Activated CD8-positive, alpha-beta memory T cell treated with anti-CD3 and anti-CD28 coated beads, Interleukin-2, amount 50 U/mL, for 24 hours (primary cell): ENCODE data around the gene MARK3.
"Not testable (repeated sequence)": the region's sequence is repeated elsewhere in the genome, so short reads cannot be mapped to it uniquely, and the experiment has no call there.

Experiments
- DNase-seq: peaks from one replicate; pipeline ENCODE4 v3.0.0-alpha.2; 2020; ENCODE audit errors: extremely low read depth

MARK3 gene

DNA sequence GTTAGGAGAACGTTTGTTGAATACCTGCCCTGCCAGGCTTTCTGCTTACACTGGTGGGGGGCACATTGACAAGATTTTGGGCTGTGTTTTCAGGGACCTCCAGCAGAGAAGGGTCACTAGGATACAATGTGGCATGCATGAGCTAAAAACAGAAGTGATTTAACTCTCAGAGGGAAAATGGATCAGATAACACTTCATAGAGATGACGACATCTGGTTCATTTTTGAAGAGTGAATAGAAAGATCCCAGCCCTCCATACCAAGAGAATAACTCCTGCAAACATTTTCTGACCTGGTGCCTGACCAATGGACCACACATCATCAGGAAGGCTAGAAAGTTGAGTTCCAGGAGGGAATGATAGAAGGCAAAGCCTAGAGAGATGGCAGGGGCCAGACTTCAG is 103.7 kb downstream of the MARK3 start:
- no peak for DNase-seq

DNA sequence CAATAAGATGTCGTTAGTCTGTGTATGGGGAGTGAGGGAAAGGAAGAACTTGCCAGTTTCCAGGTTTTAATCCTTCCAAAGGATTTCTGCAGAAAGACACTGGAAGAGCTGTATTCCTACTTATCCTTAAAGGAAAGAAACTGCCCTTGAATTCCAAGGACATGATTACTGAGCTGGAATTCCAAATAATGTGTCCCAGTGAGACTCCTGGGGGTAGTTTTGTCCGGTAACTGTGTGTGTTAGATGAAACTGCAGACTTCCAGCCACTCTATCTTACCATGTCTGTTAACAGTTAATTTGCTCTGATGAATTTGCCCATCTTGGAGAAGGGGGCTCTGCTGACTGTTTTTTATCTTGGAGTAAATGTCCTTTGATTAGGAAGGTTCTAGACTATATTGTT is 104.4 kb downstream of the MARK3 start:
- DNase-seq, result no peak

DNA sequence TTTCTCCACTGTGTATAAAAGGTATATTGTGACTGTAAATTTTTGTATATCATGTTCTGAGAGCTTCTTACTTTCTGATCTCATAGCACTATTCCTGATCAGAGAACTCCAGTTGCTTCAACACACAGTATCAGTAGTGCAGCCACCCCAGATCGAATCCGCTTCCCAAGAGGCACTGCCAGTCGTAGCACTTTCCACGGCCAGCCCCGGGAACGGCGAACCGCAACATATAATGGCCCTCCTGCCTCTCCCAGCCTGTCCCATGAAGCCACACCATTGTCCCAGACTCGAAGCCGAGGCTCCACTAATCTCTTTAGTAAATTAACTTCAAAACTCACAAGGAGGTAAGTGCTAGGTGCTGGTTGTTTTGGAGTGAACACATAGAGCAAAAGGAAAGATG is 106.5 kb downstream of the MARK3 start:
- no peak for DNase-seq

DNA sequence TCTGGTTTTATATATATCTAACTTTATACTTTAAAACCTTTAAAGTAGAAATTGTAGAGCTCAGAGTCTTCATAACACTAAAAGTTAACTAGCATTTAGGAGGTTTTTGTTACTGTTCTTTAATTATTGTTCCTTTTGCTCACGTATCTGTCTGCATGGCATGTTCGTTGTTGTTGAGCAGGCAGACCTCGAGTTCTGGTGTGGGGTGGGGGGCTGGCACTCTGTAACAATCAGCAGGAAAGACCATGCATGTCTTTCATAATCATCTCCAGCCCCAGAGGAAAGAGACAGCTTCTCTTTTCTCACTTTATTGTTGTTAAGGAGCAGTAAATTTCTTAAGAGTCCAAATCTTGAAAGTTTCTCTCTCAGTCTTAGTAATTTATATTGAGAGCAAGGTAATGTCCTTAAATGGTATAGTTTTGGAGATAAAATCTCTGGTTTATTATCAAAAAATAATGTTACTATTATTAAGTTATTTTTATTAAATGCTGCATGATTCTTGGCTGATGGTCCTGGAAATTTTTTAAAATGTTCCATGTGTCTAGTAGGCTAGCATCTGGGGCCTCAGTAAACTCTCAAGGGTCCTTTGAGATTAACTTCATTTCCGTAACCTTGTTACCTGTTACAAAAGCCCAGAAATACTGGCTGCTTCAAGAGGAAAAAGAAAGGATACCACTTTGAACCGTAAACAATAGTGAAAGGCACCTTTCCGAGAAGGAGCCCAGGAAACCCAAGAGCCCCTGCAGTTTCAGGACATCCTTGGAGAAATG is 107.1 kb downstream of the MARK3 start:
- DNase-seq, result no peak

DNA sequence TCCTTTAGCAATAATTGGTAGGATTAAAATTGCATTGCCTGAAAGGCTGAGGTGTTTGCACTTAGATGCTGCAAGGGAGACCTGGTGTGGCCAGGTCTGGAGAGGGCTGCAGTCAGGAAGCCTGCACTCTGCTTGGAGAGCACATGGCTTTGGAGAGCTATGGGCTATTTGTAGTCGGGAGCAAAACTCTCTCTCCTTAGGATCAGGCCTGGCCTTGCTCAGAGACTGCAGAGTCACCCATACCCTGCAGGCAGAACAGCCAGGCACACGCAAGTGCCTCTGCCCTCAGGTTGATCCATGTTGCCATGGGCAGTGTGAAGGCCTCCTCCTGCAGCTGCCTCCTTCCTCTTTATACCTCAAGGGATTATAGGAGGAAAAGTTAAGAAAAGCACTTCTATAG is 110.6 kb downstream of the MARK3 start:
- DNase-seq, result no peak

DNA sequence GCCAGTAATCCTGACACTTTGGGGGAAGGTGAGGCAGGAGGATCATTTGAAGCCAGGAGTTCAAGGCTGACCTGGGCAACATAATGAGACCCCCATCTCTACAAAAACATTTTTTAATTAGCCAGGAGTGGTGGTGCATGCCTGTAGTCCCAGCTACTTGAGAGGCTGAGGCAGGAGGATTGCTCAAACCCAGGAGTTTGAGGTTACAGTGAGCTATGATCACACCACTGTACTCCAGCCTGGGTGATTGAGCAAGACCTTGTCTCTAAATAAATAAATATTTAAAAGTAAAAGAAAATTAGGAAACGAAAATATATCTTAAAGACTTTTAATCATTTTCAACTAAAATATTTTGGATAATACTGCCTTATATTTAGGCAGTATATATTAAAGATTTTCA is 111.6 kb downstream of the MARK3 start:
- no peak for DNase-seq

DNA sequence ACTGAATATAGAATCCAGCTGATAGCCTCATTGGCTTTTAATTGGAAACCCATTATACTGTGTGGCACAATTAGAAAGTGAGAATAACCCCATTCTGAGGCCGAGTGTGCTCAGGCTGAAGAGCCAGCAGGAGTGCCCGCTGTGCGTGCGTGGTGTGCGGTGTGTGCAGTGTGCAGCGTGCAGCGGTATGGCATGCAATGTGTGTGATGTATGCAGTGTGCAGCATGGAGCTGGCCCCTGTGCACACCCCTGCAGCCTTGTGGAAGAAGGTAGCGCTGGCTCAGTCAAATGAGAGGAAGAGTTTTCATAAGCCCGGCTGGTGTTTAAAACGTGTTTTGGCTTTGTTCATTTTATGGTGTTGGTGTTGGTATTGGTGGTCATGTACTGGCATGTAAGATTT is 114.5 kb downstream of the MARK3 start:
- DNase-seq, result no peak

DNA sequence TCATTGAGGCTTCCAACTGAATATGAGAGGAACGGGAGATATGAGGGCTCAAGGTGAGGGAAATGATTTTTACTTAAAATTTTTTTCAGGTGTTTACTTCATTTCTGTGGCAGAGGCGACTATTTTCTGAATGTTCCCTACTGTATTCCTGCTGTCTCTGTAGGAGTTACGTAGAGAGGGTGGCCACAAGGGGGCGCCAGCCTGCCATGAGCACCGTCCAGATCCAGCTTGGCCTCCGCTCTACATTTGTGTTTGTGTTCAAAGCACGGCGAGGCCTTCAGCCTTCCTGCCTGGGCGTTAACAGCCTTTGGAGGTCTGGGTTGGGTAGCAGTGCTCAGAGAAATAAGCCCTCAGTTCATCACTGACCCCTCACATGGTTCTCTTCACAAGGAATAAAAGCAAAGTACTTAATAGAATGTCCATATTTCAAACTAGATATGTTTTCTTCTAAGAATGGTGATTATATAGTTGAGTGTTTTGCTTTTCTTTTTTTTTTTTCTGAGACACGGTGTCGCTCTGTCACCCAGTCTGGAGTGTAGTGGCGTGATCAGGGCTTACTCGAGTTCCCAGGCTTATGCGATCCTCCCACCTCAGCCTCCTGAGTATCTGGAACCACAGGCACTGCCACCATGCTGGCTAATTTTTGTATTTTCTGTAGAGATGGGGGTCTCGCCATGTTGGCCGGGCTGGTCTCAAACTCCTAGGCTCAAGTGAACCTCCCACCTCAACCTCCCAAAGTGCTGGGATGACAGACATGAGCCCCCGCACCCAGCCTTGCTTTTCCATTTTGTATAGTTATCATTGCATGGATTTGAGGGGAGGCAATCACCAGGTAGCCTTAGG is 115.2 kb downstream of the MARK3 start:
- DNase-seq, result peak; percentile 48

DNA sequence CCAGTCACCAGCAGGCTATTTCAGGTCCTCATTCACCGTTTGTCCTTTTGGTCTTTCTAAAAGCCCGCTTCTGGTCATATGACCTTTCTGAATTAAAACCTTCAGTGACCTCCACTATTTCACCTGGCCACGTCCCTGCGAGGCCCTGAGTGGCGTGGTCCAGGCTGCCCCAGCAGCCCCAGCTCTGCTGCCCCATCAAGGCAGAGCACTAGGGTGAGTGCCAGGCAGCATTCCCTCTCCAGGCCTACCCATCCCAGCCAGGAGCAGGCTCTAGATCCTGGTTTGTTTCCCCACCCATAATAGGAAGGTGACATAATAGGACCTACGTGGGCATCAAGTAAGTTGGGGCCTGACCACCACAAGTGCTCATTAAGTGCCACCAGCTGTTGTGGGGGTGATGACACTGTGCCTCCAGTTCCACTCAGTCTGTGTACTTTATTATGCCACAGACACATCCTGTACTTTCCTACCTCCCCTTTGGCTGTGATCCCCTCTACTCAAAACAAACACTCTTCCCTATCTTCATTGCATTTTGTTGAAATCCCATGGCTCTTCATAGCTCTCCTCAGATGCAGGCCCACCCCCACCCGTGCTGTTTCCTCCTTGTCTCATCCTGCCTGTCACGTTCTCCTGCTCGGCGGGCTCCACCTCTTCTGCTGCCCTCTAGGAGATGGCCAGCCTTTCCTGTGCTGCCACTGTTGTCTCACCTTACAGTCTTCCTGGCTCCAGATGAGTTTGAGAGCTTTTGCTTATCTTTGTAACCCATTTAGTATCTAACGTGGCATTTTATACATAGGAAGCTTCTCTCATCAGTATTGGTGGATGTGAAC is 116.0 kb downstream of the MARK3 start:
- no peak for DNase-seq

DNA sequence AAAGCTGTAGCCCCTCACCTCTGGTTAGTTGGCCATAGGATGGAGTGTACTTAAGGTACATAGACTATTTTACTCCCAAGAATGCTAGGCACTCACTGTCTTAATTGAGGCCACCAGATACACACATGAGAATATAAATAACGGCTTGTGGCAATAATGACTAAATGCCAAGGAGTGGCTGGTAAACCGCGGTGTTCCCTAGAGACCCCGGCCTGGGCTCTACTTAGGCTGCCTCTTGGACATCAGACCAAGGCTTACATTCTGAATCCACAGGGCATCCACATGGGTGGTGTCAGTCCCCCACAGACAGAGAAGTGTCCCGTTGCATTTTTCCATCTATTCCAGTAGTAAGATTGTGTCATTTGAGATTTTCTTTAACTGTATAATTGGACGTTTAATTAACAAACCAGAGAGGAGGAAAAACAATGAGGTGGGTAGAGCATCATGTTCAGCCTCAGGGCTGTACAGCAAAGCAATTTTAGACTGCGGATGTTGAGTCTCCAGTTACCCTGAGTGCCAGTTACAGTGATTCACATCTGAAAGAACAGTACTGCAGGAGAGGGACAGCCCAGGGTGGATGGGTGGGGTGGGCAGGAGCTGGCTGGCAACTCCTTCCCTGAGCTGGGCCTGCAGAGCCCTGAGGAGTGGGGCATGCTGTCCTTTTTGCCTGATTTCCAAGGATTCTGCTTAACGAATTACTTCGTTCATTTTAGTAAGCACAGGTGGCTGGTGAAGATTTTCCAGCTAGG is 116.9 kb downstream of the MARK3 start:
- no peak for DNase-seq

DNA sequence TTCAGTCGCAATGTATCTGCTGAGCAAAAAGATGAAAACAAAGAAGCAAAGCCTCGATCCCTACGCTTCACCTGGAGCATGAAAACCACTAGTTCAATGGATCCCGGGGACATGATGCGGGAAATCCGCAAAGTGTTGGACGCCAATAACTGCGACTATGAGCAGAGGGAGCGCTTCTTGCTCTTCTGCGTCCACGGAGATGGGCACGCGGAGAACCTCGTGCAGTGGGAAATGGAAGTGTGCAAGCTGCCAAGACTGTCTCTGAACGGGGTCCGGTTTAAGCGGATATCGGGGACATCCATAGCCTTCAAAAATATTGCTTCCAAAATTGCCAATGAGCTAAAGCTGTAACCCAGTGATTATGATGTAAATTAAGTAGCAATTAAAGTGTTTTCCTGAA is 117.7 kb downstream of the MARK3 start:
- DNase-seq, result no peak

DNA sequence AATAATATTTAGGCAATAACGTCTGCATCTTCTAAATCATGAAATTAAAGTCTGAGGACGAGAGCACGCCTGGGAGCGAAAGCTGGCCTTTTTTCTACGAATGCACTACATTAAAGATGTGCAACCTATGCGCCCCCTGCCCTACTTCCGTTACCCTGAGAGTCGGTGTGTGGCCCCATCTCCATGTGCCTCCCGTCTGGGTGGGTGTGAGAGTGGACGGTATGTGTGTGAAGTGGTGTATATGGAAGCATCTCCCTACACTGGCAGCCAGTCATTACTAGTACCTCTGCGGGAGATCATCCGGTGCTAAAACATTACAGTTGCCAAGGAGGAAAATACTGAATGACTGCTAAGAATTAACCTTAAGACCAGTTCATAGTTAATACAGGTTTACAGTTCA is 118.1 kb downstream of the MARK3 start:
- no peak for DNase-seq

DNA sequence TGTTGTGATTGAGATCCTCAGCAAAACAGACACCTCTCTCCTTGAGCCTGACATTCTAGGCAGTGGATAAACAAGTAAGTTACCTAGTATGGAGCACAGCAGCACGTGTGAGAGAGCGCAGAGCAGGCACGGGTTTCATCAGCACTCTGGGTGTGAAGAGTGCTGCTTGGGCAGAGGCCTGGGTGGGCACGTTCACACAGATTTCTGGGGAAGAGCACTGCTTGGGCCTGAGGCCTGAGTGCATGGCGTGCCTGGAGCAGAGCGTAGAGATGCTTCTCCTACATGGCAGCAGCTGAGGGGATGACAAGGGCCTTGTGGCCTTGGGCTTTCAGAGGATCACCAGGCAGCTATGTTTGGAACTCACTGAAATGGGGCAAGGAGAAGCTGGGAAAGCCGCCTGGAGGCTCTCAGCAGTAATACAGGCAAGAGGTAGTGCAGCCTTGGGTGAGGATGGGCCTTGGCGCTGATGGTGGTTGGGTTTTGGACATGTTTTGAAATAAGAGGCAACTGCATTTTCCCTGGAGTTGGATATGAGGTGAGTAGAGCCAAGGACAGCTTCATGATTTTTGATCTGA is 119.9 kb downstream of the MARK3 start:
- no peak for DNase-seq

DNA sequence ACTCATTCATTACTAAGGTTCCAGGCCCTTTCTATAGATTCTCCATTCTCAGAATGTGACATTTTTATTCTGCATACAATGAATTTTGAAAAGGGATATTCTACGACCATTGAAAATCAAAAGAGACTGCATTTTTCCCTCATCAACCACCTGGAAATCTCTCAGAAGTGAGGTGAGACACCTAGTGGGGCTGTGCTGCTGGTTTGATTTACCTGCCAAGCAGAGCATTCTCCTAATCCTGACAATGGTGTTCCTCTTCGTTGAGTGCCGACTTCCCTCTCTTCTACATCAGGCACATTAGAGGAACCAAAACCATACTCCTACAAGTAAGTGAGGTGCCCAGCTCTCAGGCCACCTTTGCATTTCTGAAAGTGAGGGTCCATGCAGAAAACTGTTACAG is 122.5 kb downstream of the MARK3 start:
- DNase-seq, result no peak

DNA sequence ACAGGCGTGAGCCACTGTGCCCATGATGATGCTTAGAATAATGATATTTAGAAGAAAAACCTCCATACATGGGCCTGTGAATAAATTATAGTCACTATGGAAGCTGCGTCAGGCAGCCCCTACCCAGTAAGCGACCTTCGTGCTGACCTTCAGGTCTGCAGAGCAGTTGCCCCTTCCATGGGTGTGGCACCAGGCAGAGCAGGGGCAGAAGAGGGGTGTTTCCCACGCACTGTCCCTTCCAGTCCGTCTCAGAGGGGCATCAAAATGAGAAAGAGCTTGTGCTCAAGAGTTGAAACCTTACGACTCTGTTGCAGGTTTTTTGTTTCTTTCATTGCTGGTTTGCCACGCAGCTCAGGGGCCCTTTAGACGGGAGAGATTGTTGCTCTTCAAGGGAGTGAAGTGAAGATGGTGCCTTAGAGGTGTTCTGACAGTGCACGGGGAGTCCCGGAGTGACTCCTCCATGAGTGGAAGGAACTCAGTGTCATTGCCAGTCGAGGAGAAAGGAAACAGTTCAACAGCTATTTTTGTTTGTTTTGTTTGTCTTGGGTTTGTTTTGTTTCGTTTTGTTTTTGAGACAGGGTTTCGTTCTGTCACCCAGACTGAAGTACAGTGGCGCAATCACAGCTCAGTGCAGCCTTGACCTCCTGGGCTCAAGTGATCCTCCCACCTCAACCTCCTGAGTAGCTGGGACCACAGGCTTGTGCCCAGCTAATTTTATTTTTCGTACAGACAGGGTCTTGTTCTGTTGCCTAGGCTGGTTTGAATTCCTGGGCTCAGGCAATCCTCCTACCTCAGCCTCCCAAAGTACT is 123.5 kb downstream of the MARK3 start:
- no peak for DNase-seq

DNA sequence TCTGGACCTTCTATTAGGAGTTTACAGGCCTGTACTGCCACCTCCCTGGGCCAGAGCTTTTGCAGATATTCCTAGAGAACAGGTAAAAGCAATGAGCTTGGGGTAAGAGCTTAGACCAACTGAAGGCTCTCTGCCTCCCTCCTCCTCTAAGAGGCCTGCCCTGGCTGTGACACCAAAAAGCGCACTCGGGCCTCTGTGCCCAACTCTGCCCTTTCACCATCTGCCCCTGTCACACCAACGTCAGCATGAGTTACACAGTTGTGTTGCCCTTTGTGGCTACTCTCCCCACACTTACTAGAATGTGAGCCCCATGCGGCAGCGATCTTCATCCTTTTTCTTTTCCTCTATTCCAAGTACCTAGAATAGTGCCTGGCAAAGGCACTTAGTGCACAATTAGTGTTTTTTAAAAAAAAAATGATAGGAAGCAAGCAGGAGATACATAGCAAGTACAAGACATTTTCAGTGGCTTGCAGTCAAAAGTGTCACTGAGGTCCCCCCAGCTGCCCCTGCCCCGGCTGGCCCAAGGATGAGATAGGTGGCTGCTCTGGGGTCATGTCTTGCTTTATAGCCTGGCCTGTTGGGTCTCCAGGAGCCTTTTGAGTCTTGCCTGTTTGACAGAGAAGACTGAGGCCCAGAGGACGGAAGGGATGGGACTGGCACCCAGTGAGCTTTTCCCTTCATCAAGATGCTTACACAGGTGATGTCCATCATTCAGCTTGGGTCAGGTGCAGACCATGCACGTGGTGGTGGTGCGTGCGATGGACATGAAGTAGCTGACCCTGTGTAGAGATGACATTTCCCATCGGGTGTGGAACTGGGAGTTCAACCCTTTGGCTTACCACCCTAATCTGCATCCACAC is 124.9 kb downstream of the MARK3 start:
- DNase-seq, result no peak

DNA sequence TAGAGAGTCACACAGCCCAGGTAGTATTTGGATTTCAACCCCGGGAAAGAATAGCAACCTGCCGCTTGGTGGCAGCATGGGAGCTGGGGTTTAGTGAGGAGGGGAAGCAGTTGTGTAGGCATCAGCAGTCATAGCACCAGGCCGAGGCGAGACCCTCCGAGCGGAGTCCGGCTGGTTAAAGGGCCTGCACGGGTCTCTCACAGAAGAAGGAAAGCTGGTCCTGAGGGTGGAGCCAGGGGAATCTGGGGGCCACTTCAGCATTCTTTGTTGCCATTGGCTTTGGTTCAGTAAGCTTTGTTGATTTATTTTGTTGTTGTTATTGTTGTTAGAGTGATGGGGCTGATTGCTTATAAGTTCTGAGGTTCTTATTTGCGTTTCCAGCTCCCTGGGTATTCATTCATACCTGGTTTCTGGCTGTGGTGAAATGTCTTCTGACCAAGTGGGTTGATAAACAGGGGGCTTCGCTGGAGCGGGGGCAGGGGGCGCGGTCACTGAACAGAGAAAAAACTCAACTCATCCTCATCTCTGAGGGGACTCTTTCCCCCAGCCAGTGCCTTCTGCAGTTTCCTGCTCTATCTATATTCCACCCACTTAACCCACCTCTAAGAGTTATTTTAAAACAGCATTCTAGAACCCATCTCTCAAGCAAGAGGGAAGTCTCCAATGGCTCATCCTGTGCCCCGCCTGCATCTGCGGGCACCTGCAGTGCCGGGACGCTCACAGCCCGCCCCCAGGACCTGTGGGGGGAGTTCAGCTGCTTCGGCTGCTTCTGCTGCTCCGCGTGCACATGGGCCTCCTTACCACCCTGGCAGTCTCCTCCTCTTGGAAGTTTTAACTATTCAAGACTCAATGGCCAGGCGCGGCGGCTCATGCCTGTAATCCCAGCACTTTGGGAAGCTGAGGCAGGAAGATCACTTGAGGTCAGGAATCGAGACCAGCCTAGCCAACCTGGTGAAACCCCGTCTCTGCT is 125.8 kb downstream of the MARK3 start:
- DNase-seq, result no peak

DNA sequence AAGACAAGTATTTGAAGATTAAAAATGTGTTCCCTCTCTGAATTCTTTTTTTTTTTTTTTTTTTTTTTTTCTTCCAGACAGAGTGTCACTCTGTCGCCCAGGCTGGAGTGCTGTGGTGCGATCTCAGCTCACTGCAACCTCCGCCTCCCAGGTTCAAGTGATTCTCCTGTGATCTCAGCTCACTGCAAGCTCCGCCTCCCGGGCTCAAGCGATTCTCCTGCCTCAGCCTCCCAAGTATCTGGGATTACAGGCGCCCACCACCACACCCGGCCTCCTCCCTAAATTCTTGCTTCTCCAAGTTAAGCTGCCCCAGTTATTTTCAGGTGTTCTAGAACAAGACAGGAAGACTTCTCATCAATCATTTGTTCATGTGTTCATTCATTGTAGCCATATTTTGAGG is 127.0 kb downstream of the MARK3 start:
- not testable (repeated sequence) for DNase-seq
